Vagina (tissue), 2 donors: ENCODE data around the gene ZNF18.

Experiments
- CTCF ChIP-seq, 3 experiments: fragments of 450-650 bp in 2 of 3; fragments of 200-600 bp in 1 of 3; sonication (generic) in 1 of 3; IDR thresholded peaks; one replicate each; pipeline ENCODE4 v1.5.1; 2017 to 2019; ENCODE audit warnings: antibody characterized with exemption in 3 of 3, mild to moderate bottlenecking in 2 of 3, moderate library complexity in 2 of 3
- POLR2A ChIP-seq, 2 donors: fragments of 450-650 bp; IDR thresholded peaks; one replicate each; pipeline ENCODE4 v1.6.1; 2017; ENCODE audit warnings: antibody characterized with exemption in 2 of 2, mild to moderate bottlenecking in 2 of 2, moderate library complexity in 2 of 2
- POLR2AphosphoS5 ChIP-seq, 2 donors: sonication (generic); formaldehyde crosslinking; IDR thresholded peaks; one replicate each; pipeline ENCODE4 v1.9.0; 2017; ENCODE audit warnings: antibody characterized with exemption in 2 of 2, mild to moderate bottlenecking in 2 of 2, low read depth in 1 of 2; ENCODE audit not compliant: insufficient read depth in 1 of 2

DNA sequence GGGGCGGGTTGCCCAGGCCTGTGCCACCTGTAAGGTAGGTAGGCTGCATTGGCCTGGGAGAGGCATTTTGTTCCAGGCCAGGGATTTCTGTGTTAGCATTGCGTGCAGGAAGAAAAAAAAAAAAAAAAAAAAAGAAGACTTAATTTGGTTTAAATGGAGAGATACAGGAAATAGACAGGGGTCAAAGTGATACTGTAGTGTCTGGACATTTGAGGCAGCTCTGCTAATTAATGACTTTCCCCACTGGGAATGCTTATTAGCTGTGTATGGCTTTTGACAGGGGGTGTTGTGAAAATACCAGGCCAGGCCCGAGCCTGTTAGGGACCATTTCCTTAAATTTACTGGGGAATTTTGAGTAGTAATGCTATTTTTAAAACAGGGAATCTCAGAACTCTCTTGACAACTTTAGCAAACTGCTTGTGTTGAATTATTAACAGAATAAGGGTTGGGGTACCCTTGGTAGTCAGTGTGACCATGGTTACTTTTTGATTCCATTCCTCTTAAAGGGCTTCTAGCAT, 24.4 kb upstream of the ZNF18 start:
- TF ChIP-seq CTCF (IDR thresholded peaks at IDR 0.05) (no peak), POLR2A (IDR thresholded peaks at IDR 0.05) (no peak), POLR2AphosphoS5 (IDR thresholded peaks at IDR 0.05; ENCODE audit: insufficient read depth in 1 of 2, low read depth in 1 of 2) (no peak)
